Loucy (cell line): ENCODE measurements around the gene HIRA.

Source experiments
- CTCF ChIP-seq: fragments of 200-600 bp; sonication (generic); conservative IDR thresholded peaks from 2 replicates; pipeline ENCODE4 v1.5.1; 2014; ENCODE audit warnings: mild to moderate bottlenecking, antibody characterized with exemption, low read length
- EZH2phosphoT487 ChIP-seq: fragments of 200-600 bp; IDR thresholded peaks from 2 replicates; pipeline ENCODE4 v1.6.1; 2018; ENCODE audit warnings: antibody characterized with exemption, mild to moderate bottlenecking, moderate library complexity, borderline replicate concordance

- TF ChIP-seq CTCF = no peak
- TF ChIP-seq EZH2phosphoT487 = no peak
Measured at GRCh38 chr22:19402642-19403191, 28.8 kb downstream of the HIRA start.
